ENCODE results near the gene TSR3. TPM values are rescaled to one million over a fixed set of nuclear protein-coding genes. Genes with fewer than 3 reads are reported as not detected.
"Not testable (repeated sequence)": the region's sequence is repeated elsewhere in the genome, so short reads cannot be mapped to it uniquely, and the experiment has no call there.

Gene TSR3
- polyA plus RNA-seq, 1 of the 3 experiments (the other 2 are of a cell fraction): 87.3 TPM

- H3F3A ChIP-seq (replicated peaks; ENCODE audit: insufficient read depth): no peaks in the 10 kb centered on the region
- no peak overlapping the region for H2AFZ ChIP-seq (ENCODE audit: low read depth)
- TF ChIP-seq CTCF (IDR thresholded peaks at IDR 0.05) (peak; percentile 45), GABPA (IDR thresholded peaks at IDR 0.05; ENCODE audit: low read depth) (no peak)
- ChIA-PET CTCF (interaction anchor here (0.6 to 2.7 kb wide), 4 partner anchors 12 to 208 kb away, joined by 3 to 7 read pairs (median 4); no protein-coding TSS in a partner anchor), POLR2A (no interaction called here)
- no peak overlapping the region for H3K4me2 ChIP-seq
- peaks cover 40% of the 10 kb centered on the region for H3K27me3 ChIP-seq (ENCODE audit: insufficient read depth)
- no peak for DNase-seq
- H3K9ac ChIP-seq: no peak overlapping the region
- H3K9me2 ChIP-seq: no peaks in the 10 kb centered on the region
- H3K9me3 ChIP-seq: no peaks in the 10 kb centered on the region
- no peak overlapping the region for H3K4me3 ChIP-seq (ENCODE audit: low read depth in 2 of 2, low read length in 1 of 2)
- peaks cover 12% of the 10 kb centered on the region; the same call in 1 of the 2 replicates for H4K20me1 ChIP-seq (ENCODE audit: insufficient read depth)
- H3K79me2 ChIP-seq (ENCODE audit: insufficient read depth): no peaks in the 10 kb centered on the region
- H3K4me1 ChIP-seq (ENCODE audit: control insufficient read depth in 1 of 2, insufficient read depth in 2 of 2, low read depth in 1 of 2, low read length in 1 of 2): peaks cover 0 to 18% of the 10 kb centered on the region in 2 experiments; a peak in 1 of 4 replicates
- no peak overlapping the region for H3K27ac ChIP-seq (ENCODE audit: low read depth in 2 of 2, low read length in 1 of 2)
- 78% methylated on average over 9 of the region's 17 CpGs for WGBS (ENCODE audit: low lambda C conversion rate)
- peaks cover 0 to 2% of the 10 kb centered on the region in 2 experiments for H3K36me3 ChIP-seq (replicated peaks in 1 of 2; ENCODE audit: control insufficient read depth in 1 of 2, insufficient read depth in 2 of 2, low read length in 1 of 2)
These were observed 21.3 kb downstream of the TSR3 start for GRCh38 chr16:1330260-1330914.

- H3F3A ChIP-seq (replicated peaks; ENCODE audit: insufficient read depth); H3K9me2 ChIP-seq; H3K9me3 ChIP-seq; H3K9ac ChIP-seq; POLR2A ChIA-PET; H3K4me2 ChIP-seq; H3K79me2 ChIP-seq (ENCODE audit: insufficient read depth); H3K4me3 ChIP-seq (ENCODE audit: low read depth in 2 of 2, low read length in 1 of 2); H3K27ac ChIP-seq (ENCODE audit: low read depth in 2 of 2, low read length in 1 of 2); H2AFZ ChIP-seq (ENCODE audit: low read depth); DNase-seq: not testable (repeated sequence)
- H3K36me3 ChIP-seq (replicated peaks in 1 of 2; ENCODE audit: control insufficient read depth in 1 of 2, insufficient read depth in 2 of 2, low read length in 1 of 2): peaks cover 0 to 16% of the 10 kb centered on the region in 2 experiments
- peaks cover 0 to 15% of the 10 kb centered on the region in 2 experiments; a peak in 1 of 4 replicates for H3K4me1 ChIP-seq (ENCODE audit: control insufficient read depth in 1 of 2, insufficient read depth in 2 of 2, low read depth in 1 of 2, low read length in 1 of 2)
- CTCF ChIA-PET: interaction anchor here (2.0 kb wide), 1 partner anchor 14 kb away, joined by 5 read pairs; no protein-coding TSS in a partner anchor
- H3K27me3 ChIP-seq (ENCODE audit: insufficient read depth): peaks cover 26% of the 10 kb centered on the region
- H4K20me1 ChIP-seq (ENCODE audit: insufficient read depth): peaks cover 17% of the 10 kb centered on the region; the same call in 1 of the 2 replicates
- WGBS (ENCODE audit: low lambda C conversion rate): 90% methylated on average over 10 of the region's 10 CpGs
These were observed 22.7 kb downstream of the TSR3 start for GRCh38 chr16:1328961-1329360.

GRCh38 chr16:1328136-1328535 is 23.5 kb downstream of the TSR3 start:
- H3K9me2 ChIP-seq; H3K27ac ChIP-seq (ENCODE audit: low read depth in 2 of 2, low read length in 1 of 2); H3K79me2 ChIP-seq (ENCODE audit: insufficient read depth); H3F3A ChIP-seq (replicated peaks; ENCODE audit: insufficient read depth); H3K4me2 ChIP-seq; H2AFZ ChIP-seq (ENCODE audit: low read depth); H3K4me3 ChIP-seq (ENCODE audit: low read depth in 2 of 2, low read length in 1 of 2); H3K9me3 ChIP-seq; DNase-seq; POLR2A ChIA-PET; H3K9ac ChIP-seq: not testable (repeated sequence)
- peaks cover 19% of the 10 kb centered on the region for H3K27me3 ChIP-seq (ENCODE audit: insufficient read depth)
- WGBS (ENCODE audit: low lambda C conversion rate): 94% methylated on average over 19 of the region's 20 CpGs
- peaks cover 0 to 21% of the 10 kb centered on the region in 2 experiments for H3K36me3 ChIP-seq (replicated peaks in 1 of 2; ENCODE audit: control insufficient read depth in 1 of 2, insufficient read depth in 2 of 2, low read length in 1 of 2)
- peaks cover 0 to 14% of the 10 kb centered on the region in 2 experiments; a peak in 1 of 4 replicates for H3K4me1 ChIP-seq (ENCODE audit: control insufficient read depth in 1 of 2, insufficient read depth in 2 of 2, low read depth in 1 of 2, low read length in 1 of 2)
- H4K20me1 ChIP-seq (ENCODE audit: insufficient read depth): peaks cover 17% of the 10 kb centered on the region; the same call in 1 of the 2 replicates
- CTCF ChIA-PET: interaction anchor here (2.4 kb wide), 1 partner anchor 9 kb away, joined by 14 read pairs; no protein-coding TSS in a partner anchor

Data from SK-N-SH (cell line).